Testis (tissue), 3 donors: ENCODE measurements around the gene UBC. TPM values are rescaled to one million over a fixed set of nuclear protein-coding genes. Genes with fewer than 3 reads are reported as not detected.
A peak's percentile ranks its signal among the peaks of the same experiment; 100 is the strongest.

Experiments
- DNase-seq: peaks from one replicate; pipeline ENCODE4 v3.0.0-alpha.2; 2019
- H3K27ac ChIP-seq, 2 donors: fragments of 200-600 bp; sonication (generic); one replicate each; pipeline ENCODE4 v1.5.1; 2019
- H3K27me3 ChIP-seq: fragments of 200-600 bp; sonication (generic); one replicate; pipeline ENCODE4 v1.5.1; 2019
- H3K36me3 ChIP-seq: fragments of 200-600 bp; sonication (generic); one replicate; pipeline ENCODE4 v1.5.1; 2017; ENCODE audit warnings: low read depth; ENCODE audit errors: missing control alignments
- H3K4me1 ChIP-seq: fragments of 200-600 bp; sonication (generic); one replicate; pipeline ENCODE4 v1.5.1; 2019
- H3K4me3 ChIP-seq, 2 donors: fragments of 200-600 bp; sonication (generic); one replicate each; pipeline ENCODE4 v1.5.1; 2017 to 2019
- H3K9me3 ChIP-seq: fragments of 200-600 bp; sonication (generic); one replicate; pipeline ENCODE4 v1.5.1; 2017
- POLR2A ChIP-seq: fragments of 450-650 bp; IDR thresholded peaks from one replicate; pipeline ENCODE4 v1.6.1; 2017; ENCODE audit warnings: antibody characterized with exemption, mild to moderate bottlenecking, moderate library complexity
- WGBS, 2 donors: methylation state at CpG; one replicate each; pipeline ENCODE4 v1.1.5; 2018; 5-methylcytosine and 5-hydroxymethylcytosine counted together
- intact Hi-C: fragments of 100-400 bp; cut with DNase I; formaldehyde crosslinking; loops from one replicate; pipeline ENCODE4 v1.15.1; 2023; ENCODE audit warnings: low total_unique reads
- polyA plus RNA-seq: library from polyadenylated mRNA; stranded (reverse); fragments of 350-450 nt; fragmentation: Illumina TruSeq; extraction: RNeasy Lipid Tissue Mini Kit (QIAGEN cat#74804); gene quantifications from one replicate; pipeline ENCODE4 v1.2.3, GENCODE V29; 2014; ENCODE audit warnings: low read depth, low replicate concordance; ENCODE audit not compliant: insufficient read depth
- total RNA-seq, 2 donors: library from RNA; depleted of rRNA; stranded (reverse); fragments of >200 nt; gene quantifications; one replicate each; pipeline ENCODE4 v1.2.3, GENCODE V29; 2016
- TF ChIP-seq, protein P1 (sequence below), 3 experiments: fragments of 450-650 bp in 2 of 3; fragments of 200-600 bp in 1 of 3; sonication (generic) in 1 of 3; IDR thresholded peaks; one replicate each; pipeline ENCODE4 v1.5.1; 2016 to 2019; ENCODE audit warnings: antibody characterized with exemption in 3 of 3, mild to moderate bottlenecking in 2 of 3, moderate library complexity in 1 of 3

UBC gene
- total and polyA plus RNA-seq, 3 donors from 2014 or later: 1,262 to 2,678 (median 1,458) TPM

DNA sequence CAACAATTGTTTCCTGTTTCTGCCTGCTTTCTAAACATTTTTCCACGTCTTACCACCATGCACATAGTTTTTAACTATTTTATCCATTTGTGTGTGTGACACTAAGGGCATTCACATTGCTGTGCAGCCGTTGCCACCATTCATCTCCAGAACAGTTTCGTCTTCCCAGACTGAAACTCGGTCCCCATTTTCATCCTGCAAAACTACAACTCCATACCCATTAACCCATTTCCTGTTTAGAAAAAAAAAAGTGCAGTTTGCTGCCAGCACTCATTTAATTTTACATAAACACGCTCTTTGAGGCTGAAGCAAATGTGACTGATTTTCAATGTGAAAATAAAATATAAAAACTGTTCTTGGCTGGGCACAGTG lies 15.5 kb downstream of the UBC start:
- intact Hi-C loops: no loop called here
- no peaks in the 10 kb centered on the region for H3K9me3 ChIP-seq
- TF ChIP-seq, protein P1, sequence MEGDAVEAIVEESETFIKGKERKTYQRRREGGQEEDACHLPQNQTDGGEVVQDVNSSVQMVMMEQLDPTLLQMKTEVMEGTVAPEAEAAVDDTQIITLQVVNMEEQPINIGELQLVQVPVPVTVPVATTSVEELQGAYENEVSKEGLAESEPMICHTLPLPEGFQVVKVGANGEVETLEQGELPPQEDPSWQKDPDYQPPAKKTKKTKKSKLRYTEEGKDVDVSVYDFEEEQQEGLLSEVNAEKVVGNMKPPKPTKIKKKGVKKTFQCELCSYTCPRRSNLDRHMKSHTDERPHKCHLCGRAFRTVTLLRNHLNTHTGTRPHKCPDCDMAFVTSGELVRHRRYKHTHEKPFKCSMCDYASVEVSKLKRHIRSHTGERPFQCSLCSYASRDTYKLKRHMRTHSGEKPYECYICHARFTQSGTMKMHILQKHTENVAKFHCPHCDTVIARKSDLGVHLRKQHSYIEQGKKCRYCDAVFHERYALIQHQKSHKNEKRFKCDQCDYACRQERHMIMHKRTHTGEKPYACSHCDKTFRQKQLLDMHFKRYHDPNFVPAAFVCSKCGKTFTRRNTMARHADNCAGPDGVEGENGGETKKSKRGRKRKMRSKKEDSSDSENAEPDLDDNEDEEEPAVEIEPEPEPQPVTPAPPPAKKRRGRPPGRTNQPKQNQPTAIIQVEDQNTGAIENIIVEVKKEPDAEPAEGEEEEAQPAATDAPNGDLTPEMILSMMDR (IDR thresholded peaks at IDR 0.05): no peak
- TF ChIP-seq POLR2A: no peak
- peak overlapping the region in 1 of 2 donors; percentile 14 for H3K27ac ChIP-seq
- H3K4me1 ChIP-seq: peaks cover 5% of the 10 kb centered on the region
- WGBS, 2 donors: 34 to 40% methylated on average over 5 of the region's 5 CpGs
- no peak overlapping the region for H3K4me3 ChIP-seq
- no peak for DNase-seq
- no peaks in the 10 kb centered on the region for H3K36me3 ChIP-seq
- H3K27me3 ChIP-seq: no peaks in the 10 kb centered on the region

DNA sequence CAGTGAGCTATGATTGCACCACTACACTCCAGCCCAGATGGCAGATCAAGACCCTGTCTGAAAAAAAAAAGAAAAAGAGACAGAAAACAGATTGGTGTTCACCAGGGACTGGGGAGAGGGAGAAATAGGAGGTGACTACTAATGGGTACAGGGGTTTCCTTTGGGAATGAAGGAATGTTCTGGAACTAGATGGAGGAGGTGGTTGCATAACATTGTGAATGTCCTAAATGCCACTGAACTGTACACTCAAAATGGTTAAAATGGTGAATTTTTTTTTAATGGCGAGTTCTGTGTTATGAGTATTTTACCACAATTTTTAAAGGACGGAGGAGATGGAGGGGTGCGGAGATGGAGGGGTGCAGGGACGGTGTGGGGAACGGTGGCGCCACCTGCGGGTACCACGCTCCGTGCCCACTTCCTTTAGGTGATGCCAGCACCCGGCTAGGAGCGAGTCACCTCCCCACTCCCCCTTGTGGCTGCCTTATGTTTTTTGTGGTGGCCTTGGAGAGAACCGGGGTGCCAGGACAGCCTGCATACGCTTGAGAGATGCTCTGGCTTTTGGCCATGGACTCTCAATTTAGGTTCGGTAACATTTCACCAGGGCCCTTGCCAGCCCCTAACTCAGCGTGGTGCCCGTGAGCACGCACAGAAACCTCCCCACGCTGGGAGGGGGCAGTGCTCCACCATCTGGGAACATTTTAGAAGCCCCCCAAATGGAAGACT lies 16.1 kb downstream of the UBC start:
- Histone ChIP-seq H3K27ac (peak overlapping the region in 1 of 2 donors; percentile 14), H3K4me1 (peaks cover 5% of the 10 kb centered on the region), H3K27me3 (no peaks in the 10 kb centered on the region), H3K9me3 (no peaks in the 10 kb centered on the region), H3K36me3 (no peaks in the 10 kb centered on the region), H3K4me3 (no peak overlapping the region)
- intact Hi-C loops: no loop called here
- 30 to 50% methylated on average over 18 of the region's 18 CpGs for WGBS, 2 donors
- peak; percentile 78 for DNase-seq
- TF ChIP-seq, protein P1 (IDR thresholded peaks at IDR 0.05): peak; percentile 40 to 63 (median 48)
- TF ChIP-seq POLR2A: no peak

DNA sequence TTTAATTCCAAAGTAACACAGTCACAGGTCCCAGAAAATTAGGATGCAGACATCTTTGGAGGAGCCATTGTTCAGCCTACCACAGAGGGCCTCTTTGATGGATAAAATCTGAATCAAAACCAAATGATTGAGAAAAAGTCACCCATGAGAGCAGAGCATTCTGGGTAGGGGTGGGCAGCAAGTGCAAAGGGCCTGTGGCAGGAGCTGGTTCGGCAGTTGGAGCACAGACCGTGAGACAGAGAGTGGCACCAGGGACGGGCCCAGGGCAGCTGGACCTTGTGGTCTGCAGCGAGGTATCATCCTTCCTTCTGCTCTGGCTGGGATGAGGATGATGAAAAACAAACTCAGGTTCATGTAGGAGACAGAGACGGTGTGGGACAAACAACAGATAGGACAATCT lies 18.0 kb downstream of the UBC start:
- no peaks in the 10 kb centered on the region for H3K9me3 ChIP-seq
- H3K4me1 ChIP-seq: peaks cover 5% of the 10 kb centered on the region
- intact Hi-C loops: no loop called here
- no peaks in the 10 kb centered on the region for H3K27me3 ChIP-seq
- no peaks in the 10 kb centered on the region for H3K36me3 ChIP-seq
- 75 to 81% methylated on average over 5 of the region's 5 CpGs for WGBS, 2 donors
- TF ChIP-seq, protein P1 (IDR thresholded peaks at IDR 0.05): no peak
- no peak for TF ChIP-seq POLR2A
- no peak overlapping the region for H3K27ac ChIP-seq
- H3K4me3 ChIP-seq: no peak overlapping the region
- DNase-seq: no peak

DNA sequence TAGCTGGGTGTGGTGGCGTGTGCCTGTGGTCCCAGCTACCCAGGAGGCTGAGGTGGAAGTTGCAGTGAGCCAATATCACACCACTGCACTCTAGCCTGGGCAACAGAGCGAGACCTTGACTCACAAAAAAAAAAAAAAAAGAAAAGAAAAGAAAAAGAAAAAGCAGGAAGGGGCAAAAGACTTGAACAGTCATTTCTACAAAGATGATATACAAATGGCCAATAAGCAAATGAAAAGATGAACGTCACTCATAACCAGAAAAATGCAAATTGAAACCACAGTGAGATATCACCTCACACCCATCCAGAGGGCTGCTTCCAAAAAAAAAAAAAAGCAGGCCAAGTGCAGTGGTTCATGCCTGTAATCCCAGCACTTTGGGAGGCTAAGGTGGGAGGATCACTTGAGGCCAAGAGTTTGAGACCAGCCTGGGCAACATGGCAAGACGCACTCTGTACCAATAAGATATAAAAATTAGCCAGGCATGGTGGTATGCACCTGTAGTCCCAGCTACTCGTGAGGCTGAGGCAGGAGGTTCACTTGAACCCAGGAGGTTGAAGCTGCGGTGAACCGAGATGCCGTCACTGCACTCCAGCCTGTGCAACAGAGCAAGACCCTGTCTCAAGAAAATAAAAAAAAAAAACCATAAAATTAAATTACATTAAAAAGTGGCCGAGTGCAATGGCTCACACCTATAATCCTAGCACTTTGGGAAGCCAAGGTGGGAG lies 20.5 kb downstream of the UBC start:
- no peaks in the 10 kb centered on the region for H3K36me3 ChIP-seq
- TF ChIP-seq POLR2A: no peak
- TF ChIP-seq, protein P1 (IDR thresholded peaks at IDR 0.05): no peak
- H3K27ac ChIP-seq: no peak overlapping the region
- no peak for DNase-seq
- H3K4me1 ChIP-seq: peaks cover 5% of the 10 kb centered on the region
- H3K9me3 ChIP-seq: no peaks in the 10 kb centered on the region
- H3K27me3 ChIP-seq: no peaks in the 10 kb centered on the region
- no peak overlapping the region for H3K4me3 ChIP-seq
- intact Hi-C loops: no loop called here
- WGBS, 2 donors: 90 to 95% methylated on average over 9 of the region's 9 CpGs
